ENCODE results near the gene HSH2D. TPM values are rescaled to one million over a fixed set of nuclear protein-coding genes. Genes with fewer than 3 reads are reported as not detected.

The HSH2D gene
- total RNA-seq, 1 experiment from 2014 or later: 10.9 TPM

GRCh38 chr19:16125737-16126495 lies 17.6 kb upstream of the HSH2D start:
- no peak for DNase-seq
- no peaks in the 10 kb centered on the region for H3K9me2 ChIP-seq (ENCODE audit: insufficient read depth)
- H3K9me3 ChIP-seq (ENCODE audit: insufficient read depth, low read depth): no peaks in the 10 kb centered on the region
- no TSS peak for BruUV-seq (replicated peaks)
- H3K4me1 ChIP-seq (replicated peaks; ENCODE audit: insufficient read depth): no peaks in the 10 kb centered on the region
- no peaks in the 10 kb centered on the region for H3K79me2 ChIP-seq (ENCODE audit: low read depth)
- H4K20me1 ChIP-seq (ENCODE audit: insufficient read depth): peaks cover 4% of the 10 kb centered on the region; the same call in 1 of the 2 replicates
- H3K27ac ChIP-seq: no peak overlapping the region
- peaks cover 33% of the 10 kb centered on the region for H3K36me3 ChIP-seq (ENCODE audit: low read depth)
- no peaks in the 10 kb centered on the region for H3F3A ChIP-seq (ENCODE audit: insufficient read depth, low read depth)
- H3K4me3 ChIP-seq: no peak overlapping the region
- H3K4me2 ChIP-seq: no peak overlapping the region
- ChIA-PET CTCF (no interaction called here), POLR2A (ENCODE audit: unreplicated experiment) (no interaction called here)
- H3K27me3 ChIP-seq (ENCODE audit: insufficient read depth, low read depth): no peaks in the 10 kb centered on the region
- H2AFZ ChIP-seq: no peak overlapping the region
- TF ChIP-seq EZH2 (IDR thresholded peaks at IDR 0.05; ENCODE audit: low read depth) (no peak), CTCF (conservative IDR thresholded peaks at IDR 0.05) (no peak)
- intact Hi-C loops (cut with micrococcal nuclease; ENCODE audit: unreplicated experiment): no loop called here

- BruUV-seq (replicated peaks): no TSS peak
- H3K9me3 ChIP-seq (ENCODE audit: insufficient read depth, low read depth): no peaks in the 10 kb centered on the region
- no peak overlapping the region for H3K27ac ChIP-seq
- ChIA-PET CTCF (no interaction called here), POLR2A (ENCODE audit: unreplicated experiment) (no interaction called here)
- no peaks in the 10 kb centered on the region for H3K27me3 ChIP-seq (ENCODE audit: insufficient read depth, low read depth)
- H3F3A ChIP-seq (ENCODE audit: insufficient read depth, low read depth): no peaks in the 10 kb centered on the region
- H3K4me2 ChIP-seq: no peak overlapping the region
- no peak overlapping the region for H3K4me3 ChIP-seq
- H3K79me2 ChIP-seq (ENCODE audit: low read depth): no peaks in the 10 kb centered on the region
- H2AFZ ChIP-seq: no peak overlapping the region
- peaks cover 4% of the 10 kb centered on the region; the same call in 1 of the 2 replicates for H4K20me1 ChIP-seq (ENCODE audit: insufficient read depth)
- intact Hi-C loops (cut with micrococcal nuclease; ENCODE audit: unreplicated experiment): no loop called here
- no peaks in the 10 kb centered on the region for H3K4me1 ChIP-seq (replicated peaks; ENCODE audit: insufficient read depth)
- H3K9me2 ChIP-seq (ENCODE audit: insufficient read depth): no peaks in the 10 kb centered on the region
- DNase-seq: no peak
- H3K36me3 ChIP-seq (ENCODE audit: low read depth): peaks cover 33% of the 10 kb centered on the region
- TF ChIP-seq EZH2 (IDR thresholded peaks at IDR 0.05; ENCODE audit: low read depth) (no peak), CTCF (conservative IDR thresholded peaks at IDR 0.05) (no peak)
Observed at GRCh38 chr19:16127080-16127479, 16.4 kb upstream of the HSH2D start.

- Histone ChIP-seq H3K9me3 (ENCODE audit: insufficient read depth, low read depth) (no peaks in the 10 kb centered on the region), H3F3A (ENCODE audit: insufficient read depth, low read depth) (peaks cover under 1% of the 10 kb centered on the region; the same call in 1 of the 2 replicates), H3K36me3 (ENCODE audit: low read depth) (peaks cover 39% of the 10 kb centered on the region), H3K27ac (no peak overlapping the region), H3K4me2 (no peak overlapping the region), H3K9me2 (ENCODE audit: insufficient read depth) (no peaks in the 10 kb centered on the region), H3K79me2 (ENCODE audit: low read depth) (no peaks in the 10 kb centered on the region), H3K27me3 (ENCODE audit: insufficient read depth, low read depth) (no peaks in the 10 kb centered on the region), H4K20me1 (ENCODE audit: insufficient read depth) (peaks cover 4% of the 10 kb centered on the region; the same call in 1 of the 2 replicates), H3K4me3 (no peak overlapping the region), H3K4me1 (replicated peaks; ENCODE audit: insufficient read depth) (no peaks in the 10 kb centered on the region), H2AFZ (no peak overlapping the region)
- TF ChIP-seq CTCF (conservative IDR thresholded peaks at IDR 0.05): no peak
- no peak for TF ChIP-seq EZH2 (IDR thresholded peaks at IDR 0.05; ENCODE audit: low read depth)
- no peak for DNase-seq
- CTCF ChIA-PET: no interaction called here
- no TSS peak for BruUV-seq (replicated peaks)
- intact Hi-C loops (cut with micrococcal nuclease; ENCODE audit: unreplicated experiment): no loop called here
- POLR2A ChIA-PET (ENCODE audit: unreplicated experiment): no interaction called here
Observed at GRCh38 chr19:16127776-16128371, 15.6 kb upstream of the HSH2D start.

Measured in PC-9 (cell line).